Measurements from ENCODE around the gene HS3ST3A1.

DNA sequence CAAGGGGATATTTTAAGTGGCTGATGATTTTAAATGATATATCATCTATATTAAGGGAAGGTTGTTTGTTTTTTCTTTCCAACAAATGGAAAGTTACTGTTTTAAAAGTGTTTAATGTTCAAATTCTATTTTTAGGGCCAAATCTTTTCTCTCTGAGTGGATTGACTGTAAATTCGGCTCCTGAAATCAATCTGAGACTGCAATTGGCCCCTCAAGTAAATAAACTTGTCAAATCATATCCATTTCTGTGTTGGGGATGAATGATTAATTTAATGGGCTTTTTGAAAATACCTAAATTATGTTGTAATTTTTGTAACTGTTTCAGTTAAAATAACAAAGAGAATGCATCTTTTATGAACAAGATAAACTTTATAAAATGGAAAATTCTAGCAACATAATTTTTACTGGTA is 2.6 kb downstream of the HS3ST3A1 start:
- TF ChIP-seq POLR2A (IDR thresholded peaks at IDR 0.05), result no peak
- TF ChIP-seq, protein P1, sequence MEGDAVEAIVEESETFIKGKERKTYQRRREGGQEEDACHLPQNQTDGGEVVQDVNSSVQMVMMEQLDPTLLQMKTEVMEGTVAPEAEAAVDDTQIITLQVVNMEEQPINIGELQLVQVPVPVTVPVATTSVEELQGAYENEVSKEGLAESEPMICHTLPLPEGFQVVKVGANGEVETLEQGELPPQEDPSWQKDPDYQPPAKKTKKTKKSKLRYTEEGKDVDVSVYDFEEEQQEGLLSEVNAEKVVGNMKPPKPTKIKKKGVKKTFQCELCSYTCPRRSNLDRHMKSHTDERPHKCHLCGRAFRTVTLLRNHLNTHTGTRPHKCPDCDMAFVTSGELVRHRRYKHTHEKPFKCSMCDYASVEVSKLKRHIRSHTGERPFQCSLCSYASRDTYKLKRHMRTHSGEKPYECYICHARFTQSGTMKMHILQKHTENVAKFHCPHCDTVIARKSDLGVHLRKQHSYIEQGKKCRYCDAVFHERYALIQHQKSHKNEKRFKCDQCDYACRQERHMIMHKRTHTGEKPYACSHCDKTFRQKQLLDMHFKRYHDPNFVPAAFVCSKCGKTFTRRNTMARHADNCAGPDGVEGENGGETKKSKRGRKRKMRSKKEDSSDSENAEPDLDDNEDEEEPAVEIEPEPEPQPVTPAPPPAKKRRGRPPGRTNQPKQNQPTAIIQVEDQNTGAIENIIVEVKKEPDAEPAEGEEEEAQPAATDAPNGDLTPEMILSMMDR (IDR thresholded peaks at IDR 0.05), result no peak

Measured in suprapubic skin (tissue), 3 donors.